ENCODE results near the gene F12.

DNA sequence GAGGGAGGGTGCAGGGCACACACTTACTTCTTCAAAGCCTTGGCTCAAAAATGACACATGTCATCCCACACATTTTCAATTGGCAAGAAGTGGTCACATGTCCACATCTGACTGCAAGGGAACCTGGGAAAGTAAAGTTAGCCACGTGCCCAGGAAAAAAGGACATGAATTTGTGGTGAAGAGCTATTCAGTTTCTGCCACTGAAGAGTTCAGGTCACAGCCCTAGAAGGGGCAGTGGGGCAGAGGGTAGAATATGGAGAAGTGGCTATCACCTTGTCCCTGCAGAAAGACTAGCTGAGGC, 53.5 kb downstream of the F12 start:
- TF ChIP-seq CTCF (conservative IDR thresholded peaks at IDR 0.05; ENCODE audit: low read length): no peak
- TF ChIP-seq EZH2phosphoT487 (IDR thresholded peaks at IDR 0.05; ENCODE audit: borderline replicate concordance, low read depth, low read length): no peak
